ENCODE results near the gene TAS2R39.

GRCh38 chr7:143205560-143206293, 22.5 kb downstream of the TAS2R39 start:
- TF ChIP-seq CTCF (conservative IDR thresholded peaks at IDR 0.05; ENCODE audit: low read depth, low read length) (no peak), EZH2 (IDR thresholded peaks at IDR 0.05; ENCODE audit: borderline replicate concordance, low read depth, low read length, poor library complexity, severe bottlenecking) (no peak)
